Iris pigment epithelial cell (primary cell): ENCODE data around the gene MSL1.

ENCODE experiments used
- DNase-seq: peaks from one replicate; pipeline ENCODE4 v3.0.0-alpha.2; 2011; ENCODE audit warnings: low read depth

MSL1 gene

GRCh38 chr17:40121181-40122135 lies at the start of gene MSL1:
Gene MSL1 (plus strand): TSS chr17:40121971. CDS start chr17:40122613, 642 bp downstream.
- peak; percentile 73 for DNase-seq

GRCh38 chr17:40072040-40072734 lies 49.6 kb upstream of the MSL1 start:
- DNase-seq = no peak

- no peak for DNase-seq
Measured at GRCh38 chr17:40072735-40073346, 48.9 kb upstream of the MSL1 start.

- DNase-seq = no peak
Measured at GRCh38 chr17:40073454-40074174, 48.2 kb upstream of the MSL1 start.

GRCh38 chr17:40074175-40074512 lies 47.6 kb upstream of the MSL1 start:
- no peak for DNase-seq

- DNase-seq = no peak
Measured at GRCh38 chr17:40074871-40075200, 46.9 kb upstream of the MSL1 start.

GRCh38 chr17:40075201-40075941 lies 46.4 kb upstream of the MSL1 start:
- no peak for DNase-seq

- no peak for DNase-seq
Measured at GRCh38 chr17:40075942-40076498, 45.8 kb upstream of the MSL1 start.

GRCh38 chr17:40076591-40076990 lies 45.2 kb upstream of the MSL1 start:
- no peak for DNase-seq

- no peak for DNase-seq
Measured at GRCh38 chr17:40079545-40079944, 42.2 kb upstream of the MSL1 start.

- DNase-seq = no peak
Measured at GRCh38 chr17:40084477-40084876, 37.3 kb upstream of the MSL1 start.

- no peak for DNase-seq
Measured at GRCh38 chr17:40086150-40087044, 35.4 kb upstream of the MSL1 start.

- no peak for DNase-seq
Measured at GRCh38 chr17:40087049-40087794, 34.5 kb upstream of the MSL1 start.

- no peak for DNase-seq
Measured at GRCh38 chr17:40087903-40088718, 33.7 kb upstream of the MSL1 start.

- no peak for DNase-seq
Measured at GRCh38 chr17:40089077-40089895, 32.5 kb upstream of the MSL1 start.

- no peak for DNase-seq
Measured at GRCh38 chr17:40090237-40091119, 31.3 kb upstream of the MSL1 start.
